Uterus (tissue), 2 donors: ENCODE results near the gene TMEM14B.

Experiments used
- POLR2A ChIP-seq, 2 donors: fragments of 450-650 bp; IDR thresholded peaks; one replicate each; pipeline ENCODE4 v1.6.1; 2016; ENCODE audit warnings: antibody characterized with exemption in 2 of 2, mild to moderate bottlenecking in 1 of 2, moderate library complexity in 1 of 2
- TF ChIP-seq, protein P1 (sequence below), 4 experiments: fragments of 200-600 bp in 2 of 4; fragments of 450-650 bp in 2 of 4; sonication (generic) in 2 of 4; IDR thresholded peaks; one replicate each; pipeline ENCODE4 v1.5.1; 2016 to 2019; ENCODE audit warnings: antibody characterized with exemption in 4 of 4, mild to moderate bottlenecking in 2 of 4, moderate library complexity in 1 of 4

DNA sequence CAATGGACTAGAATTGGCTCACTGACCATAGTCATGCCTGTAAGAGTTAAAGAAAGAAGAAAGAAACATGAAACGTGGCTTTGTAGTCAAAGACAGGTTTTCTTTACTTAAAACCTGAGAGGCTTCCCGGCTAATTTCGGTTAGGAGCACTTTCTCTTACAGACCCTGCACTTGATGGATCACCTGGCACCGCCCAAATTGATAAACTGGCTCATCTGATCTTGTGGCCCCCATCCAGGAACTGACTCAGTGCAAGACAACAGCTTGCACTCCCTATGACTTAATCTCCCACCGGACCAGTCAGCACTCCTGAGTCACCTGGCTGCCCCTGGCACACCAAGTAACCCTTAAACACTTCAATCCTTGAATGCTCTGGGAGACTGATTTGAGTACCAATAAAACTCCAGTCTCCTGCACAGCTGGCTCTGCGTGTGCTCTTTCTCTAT lies 12.3 kb downstream of the TMEM14B start:
- TF ChIP-seq, protein P1, sequence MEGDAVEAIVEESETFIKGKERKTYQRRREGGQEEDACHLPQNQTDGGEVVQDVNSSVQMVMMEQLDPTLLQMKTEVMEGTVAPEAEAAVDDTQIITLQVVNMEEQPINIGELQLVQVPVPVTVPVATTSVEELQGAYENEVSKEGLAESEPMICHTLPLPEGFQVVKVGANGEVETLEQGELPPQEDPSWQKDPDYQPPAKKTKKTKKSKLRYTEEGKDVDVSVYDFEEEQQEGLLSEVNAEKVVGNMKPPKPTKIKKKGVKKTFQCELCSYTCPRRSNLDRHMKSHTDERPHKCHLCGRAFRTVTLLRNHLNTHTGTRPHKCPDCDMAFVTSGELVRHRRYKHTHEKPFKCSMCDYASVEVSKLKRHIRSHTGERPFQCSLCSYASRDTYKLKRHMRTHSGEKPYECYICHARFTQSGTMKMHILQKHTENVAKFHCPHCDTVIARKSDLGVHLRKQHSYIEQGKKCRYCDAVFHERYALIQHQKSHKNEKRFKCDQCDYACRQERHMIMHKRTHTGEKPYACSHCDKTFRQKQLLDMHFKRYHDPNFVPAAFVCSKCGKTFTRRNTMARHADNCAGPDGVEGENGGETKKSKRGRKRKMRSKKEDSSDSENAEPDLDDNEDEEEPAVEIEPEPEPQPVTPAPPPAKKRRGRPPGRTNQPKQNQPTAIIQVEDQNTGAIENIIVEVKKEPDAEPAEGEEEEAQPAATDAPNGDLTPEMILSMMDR (IDR thresholded peaks at IDR 0.05), result no peak
- TF ChIP-seq POLR2A (IDR thresholded peaks at IDR 0.05), result no peak
